ENCODE data around the gene TEX14.

TEX14 gene

GRCh38 chr17:58648236-58648635 is 43.6 kb downstream of the TEX14 start:
- DNase-seq, result no peak

- no peak for DNase-seq
Observed at GRCh38 chr17:58643147-58643546, 48.7 kb downstream of the TEX14 start.

- no peak for DNase-seq
Observed at GRCh38 chr17:58641887-58642311, 49.9 kb downstream of the TEX14 start.

- DNase-seq, result no peak
Observed at GRCh38 chr17:58640202-58640601, 51.6 kb downstream of the TEX14 start.

- DNase-seq, result no peak
Observed at GRCh38 chr17:58639681-58640080, 52.2 kb downstream of the TEX14 start.

GRCh38 chr17:58637011-58637570 is 54.8 kb downstream of the TEX14 start:
- no peak for DNase-seq

GRCh38 chr17:58632324-58633314 is 59.2 kb downstream of the TEX14 start:
- DNase-seq, result peak in 1 of 2 donors; percentile 8

- DNase-seq, result peak; percentile 96 to 97
Observed at GRCh38 chr17:58631523-58632323, 60.1 kb downstream of the TEX14 start.

- peak in 1 of 2 donors; percentile 59 for DNase-seq
Observed at GRCh38 chr17:58630883-58631522, 60.8 kb downstream of the TEX14 start.

GRCh38 chr17:58626905-58627304 is 64.9 kb downstream of the TEX14 start:
- no peak for DNase-seq

GRCh38 chr17:58624751-58625150 is 67.1 kb downstream of the TEX14 start:
- DNase-seq, result no peak

- DNase-seq, result no peak
Observed at GRCh38 chr17:58621174-58621573, 70.7 kb downstream of the TEX14 start.

- no peak for DNase-seq
Observed at GRCh38 chr17:58618336-58618735, 73.5 kb downstream of the TEX14 start.

- DNase-seq, result no peak
Observed at GRCh38 chr17:58617563-58617962, 74.3 kb downstream of the TEX14 start.

GRCh38 chr17:58615768-58616659 is 75.8 kb downstream of the TEX14 start:
- no peak for DNase-seq

- no peak for DNase-seq
Observed at GRCh38 chr17:58614859-58615459, 76.9 kb downstream of the TEX14 start.

- no peak for DNase-seq
Observed at GRCh38 chr17:58611331-58611730, 80.5 kb downstream of the TEX14 start.

- DNase-seq, result no peak
Observed at GRCh38 chr17:58606934-58607333, 84.9 kb downstream of the TEX14 start.

GRCh38 chr17:58605986-58606385 is 85.9 kb downstream of the TEX14 start:
- DNase-seq, result no peak

- DNase-seq, result no peak
Observed at GRCh38 chr17:58605470-58605869, 86.4 kb downstream of the TEX14 start.

GRCh38 chr17:58601976-58602375 is 89.9 kb downstream of the TEX14 start:
- DNase-seq, result no peak
